ENCODE data around the gene ESPL1.

Gene ESPL1

DNA sequence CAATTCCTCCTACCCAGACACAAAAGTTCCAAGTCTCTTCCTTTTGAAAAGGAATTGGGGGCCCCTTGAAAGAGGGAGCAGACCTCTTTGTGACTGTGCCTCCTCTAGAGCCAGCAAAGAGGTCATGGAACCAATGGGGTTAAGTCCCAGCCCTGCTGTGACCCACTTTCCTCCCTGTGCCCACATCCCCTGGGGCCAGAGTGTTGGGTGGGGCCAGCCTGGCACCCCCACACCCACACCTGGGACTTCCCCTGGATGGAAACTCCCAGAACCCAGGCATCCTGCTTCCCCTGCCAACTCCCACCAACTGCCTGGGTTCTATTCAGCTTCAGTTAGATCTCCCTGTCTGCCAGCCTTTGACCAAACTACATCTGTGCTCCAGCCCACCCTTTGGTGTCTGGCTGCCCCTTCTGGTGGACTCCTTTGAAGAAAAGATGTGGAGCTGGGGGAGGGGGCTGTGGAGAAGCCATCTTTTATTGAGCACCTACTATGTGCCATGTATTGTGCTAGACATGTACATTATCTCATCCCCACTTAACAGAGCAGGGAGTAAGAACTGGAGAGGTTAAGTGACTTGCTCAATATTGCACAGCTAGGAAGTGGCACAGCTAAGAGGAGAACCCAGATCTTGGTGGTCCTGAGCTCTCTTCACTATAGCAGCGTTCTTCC is 31.5 kb upstream of the ESPL1 start:
- Histone ChIP-seq H3K27me3 (ENCODE audit: low read length) (0 out of 2 replicates have a peak, but pooled peaks cover 3% of the 10 kb centered on the region), H2AFZ (ENCODE audit: low read depth, low read length, severe bottlenecking) (no peak overlapping the region), H3K36me3 (ENCODE audit: low read length) (no peaks in the 10 kb centered on the region), H4K20me1 (ENCODE audit: low read depth, low read length) (no peaks in the 10 kb centered on the region), H3K9me3 (ENCODE audit: insufficient read depth, low read length) (no peaks in the 10 kb centered on the region), H3K9me2 (replicated peaks; ENCODE audit: insufficient read depth, low read length) (no peaks in the 10 kb centered on the region), H3K79me2 (ENCODE audit: insufficient read depth, low read length) (no peaks in the 10 kb centered on the region), H3K9ac (ENCODE audit: low read length) (no peak overlapping the region), H3F3A (ENCODE audit: insufficient read depth) (no peaks in the 10 kb centered on the region), H3K27ac (ENCODE audit: low read depth, low read length) (no peak overlapping the region), H3K4me3 (ENCODE audit: insufficient read depth, low read length, poor library complexity, severe bottlenecking) (no peak overlapping the region), H3K4me2 (ENCODE audit: low read depth, low read length, poor library complexity, severe bottlenecking) (no peak overlapping the region)
- TF ChIP-seq CTCF (IDR thresholded peaks at IDR 0.05; ENCODE audit: insufficient read depth, low read length, poor library complexity, severe bottlenecking): no peak
- TF ChIP-seq EZH2phosphoT487 (conservative IDR thresholded peaks at IDR 0.05; ENCODE audit: low read length): no peak

GRCh38 chr12:53239643-53240258 is 28.3 kb upstream of the ESPL1 start:
- no peak overlapping the region for H3K4me3 ChIP-seq (ENCODE audit: insufficient read depth, low read length, poor library complexity, severe bottlenecking)
- H3K27me3 ChIP-seq (ENCODE audit: low read length): 0 out of 2 replicates have a peak, but pooled peaks cover 3% of the 10 kb centered on the region
- no peak overlapping the region for H3K4me2 ChIP-seq (ENCODE audit: low read depth, low read length, poor library complexity, severe bottlenecking)
- no peaks in the 10 kb centered on the region for H3F3A ChIP-seq (ENCODE audit: insufficient read depth)
- H3K9me3 ChIP-seq (ENCODE audit: insufficient read depth, low read length): no peaks in the 10 kb centered on the region
- H3K79me2 ChIP-seq (ENCODE audit: insufficient read depth, low read length): no peaks in the 10 kb centered on the region
- H3K27ac ChIP-seq (ENCODE audit: low read depth, low read length): no peak overlapping the region
- no peaks in the 10 kb centered on the region for H3K36me3 ChIP-seq (ENCODE audit: low read length)
- no peaks in the 10 kb centered on the region for H4K20me1 ChIP-seq (ENCODE audit: low read depth, low read length)
- H3K9me2 ChIP-seq (replicated peaks; ENCODE audit: insufficient read depth, low read length): no peaks in the 10 kb centered on the region
- no peak for TF ChIP-seq EZH2phosphoT487 (conservative IDR thresholded peaks at IDR 0.05; ENCODE audit: low read length)
- no peak for TF ChIP-seq CTCF (IDR thresholded peaks at IDR 0.05; ENCODE audit: insufficient read depth, low read length, poor library complexity, severe bottlenecking)
- no peak overlapping the region for H3K9ac ChIP-seq (ENCODE audit: low read length)
- no peak overlapping the region for H2AFZ ChIP-seq (ENCODE audit: low read depth, low read length, severe bottlenecking)

- Histone ChIP-seq H3K79me2 (ENCODE audit: insufficient read depth, low read length) (no peaks in the 10 kb centered on the region), H3K4me2 (ENCODE audit: low read depth, low read length, poor library complexity, severe bottlenecking) (no peak overlapping the region), H2AFZ (ENCODE audit: low read depth, low read length, severe bottlenecking) (no peak overlapping the region), H3K27me3 (ENCODE audit: low read length) (0 out of 2 replicates have a peak, but pooled peaks cover 2% of the 10 kb centered on the region), H3F3A (ENCODE audit: insufficient read depth) (no peaks in the 10 kb centered on the region), H3K9me3 (ENCODE audit: insufficient read depth, low read length) (no peaks in the 10 kb centered on the region), H3K36me3 (ENCODE audit: low read length) (no peaks in the 10 kb centered on the region), H3K27ac (ENCODE audit: low read depth, low read length) (no peak overlapping the region), H4K20me1 (ENCODE audit: low read depth, low read length) (no peaks in the 10 kb centered on the region), H3K9ac (ENCODE audit: low read length) (no peak overlapping the region), H3K4me3 (ENCODE audit: insufficient read depth, low read length, poor library complexity, severe bottlenecking) (no peak overlapping the region), H3K9me2 (replicated peaks; ENCODE audit: insufficient read depth, low read length) (no peaks in the 10 kb centered on the region)
- TF ChIP-seq EZH2phosphoT487 (conservative IDR thresholded peaks at IDR 0.05; ENCODE audit: low read length): no peak
- TF ChIP-seq CTCF (IDR thresholded peaks at IDR 0.05; ENCODE audit: insufficient read depth, low read length, poor library complexity, severe bottlenecking): no peak
These were observed 26.3 kb upstream of the ESPL1 start for GRCh38 chr12:53241623-53242412.
